RWPE2 (cell line): ENCODE measurements around the gene BIRC2.
A peak's percentile ranks its signal among the peaks of the same experiment; 100 is the strongest.
"Not testable (repeated sequence)": the region's sequence is repeated elsewhere in the genome, so short reads cannot be mapped to it uniquely, and the experiment has no call there.

Source experiments
- ATAC-seq: fragments of 200-7000 bp; cut with Tn5 transposase; 3 replicates; pipeline ENCODE4 v1.9.1; 2021; ENCODE audit warnings: low read depth
- DNase-seq: peaks from one replicate; pipeline ENCODE4 v3.0.0-alpha.2; 2020; ENCODE audit warnings: low spot score
- H3K27ac ChIP-seq: fragments of 450-650 bp; 2 replicates; pipeline ENCODE4 v1.5.1; 2017; ENCODE audit warnings: mild to moderate bottlenecking; ENCODE audit not compliant: poor library complexity, severe bottlenecking
- H3K27me3 ChIP-seq: fragments of 250-450 bp; sonication (Bioruptor Pico); 2 replicates; pipeline ENCODE4 v1.5.1; 2021; ENCODE audit warnings: mild to moderate bottlenecking, moderate library complexity; ENCODE audit not compliant: insufficient read depth, poor library complexity, severe bottlenecking
- H3K36me3 ChIP-seq: fragments of 250-450 bp; sonication (Bioruptor Pico); 2 replicates; pipeline ENCODE4 v1.5.1; 2020; ENCODE audit warnings: low read depth, mild to moderate bottlenecking, moderate library complexity
- H3K4me1 ChIP-seq: fragments of 250-450 bp; sonication (Bioruptor Pico); 2 replicates; pipeline ENCODE4 v1.5.1; 2021; ENCODE audit warnings: mild to moderate bottlenecking, moderate library complexity; ENCODE audit not compliant: insufficient read depth, poor library complexity, severe bottlenecking
- H3K4me3 ChIP-seq: fragments of 250-450 bp; sonication (Bioruptor Pico); 2 replicates; pipeline ENCODE4 v1.5.1; 2021; ENCODE audit warnings: mild to moderate bottlenecking, moderate library complexity; ENCODE audit not compliant: severe bottlenecking
- H3K9me3 ChIP-seq: fragments of 250-450 bp; sonication (Bioruptor Pico); 2 replicates; pipeline ENCODE4 v1.5.1; 2021; ENCODE audit warnings: mild to moderate bottlenecking, moderate library complexity; ENCODE audit not compliant: severe bottlenecking
- TF ChIP-seq, protein P1 (sequence below): fragments of 450-650 bp; IDR thresholded peaks from one replicate; pipeline ENCODE4 v1.5.1; 2017; ENCODE audit warnings: mild to moderate bottlenecking, moderate library complexity; ENCODE audit not compliant: poor library complexity, severe bottlenecking

Gene BIRC2

DNA sequence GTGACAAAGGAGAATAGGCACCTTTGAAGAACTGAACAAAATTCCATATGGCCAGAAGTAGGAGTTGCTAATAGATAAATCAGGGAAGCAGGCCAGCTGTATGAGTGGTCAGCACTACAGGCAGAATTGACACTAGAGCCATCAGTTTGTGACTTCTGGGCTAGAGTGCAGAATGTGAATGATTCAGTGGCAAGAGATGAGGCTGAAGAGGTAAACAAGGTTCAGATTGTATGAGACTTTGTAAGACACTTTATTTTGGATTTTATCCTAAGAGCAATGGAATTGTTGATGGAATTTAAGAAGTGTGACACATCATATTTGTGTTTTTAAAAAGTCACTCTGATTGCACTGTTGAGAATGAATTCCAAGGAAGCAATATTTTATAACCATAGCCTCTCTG lies 16.8 kb upstream of the BIRC2 start:
- TF ChIP-seq, protein P1, sequence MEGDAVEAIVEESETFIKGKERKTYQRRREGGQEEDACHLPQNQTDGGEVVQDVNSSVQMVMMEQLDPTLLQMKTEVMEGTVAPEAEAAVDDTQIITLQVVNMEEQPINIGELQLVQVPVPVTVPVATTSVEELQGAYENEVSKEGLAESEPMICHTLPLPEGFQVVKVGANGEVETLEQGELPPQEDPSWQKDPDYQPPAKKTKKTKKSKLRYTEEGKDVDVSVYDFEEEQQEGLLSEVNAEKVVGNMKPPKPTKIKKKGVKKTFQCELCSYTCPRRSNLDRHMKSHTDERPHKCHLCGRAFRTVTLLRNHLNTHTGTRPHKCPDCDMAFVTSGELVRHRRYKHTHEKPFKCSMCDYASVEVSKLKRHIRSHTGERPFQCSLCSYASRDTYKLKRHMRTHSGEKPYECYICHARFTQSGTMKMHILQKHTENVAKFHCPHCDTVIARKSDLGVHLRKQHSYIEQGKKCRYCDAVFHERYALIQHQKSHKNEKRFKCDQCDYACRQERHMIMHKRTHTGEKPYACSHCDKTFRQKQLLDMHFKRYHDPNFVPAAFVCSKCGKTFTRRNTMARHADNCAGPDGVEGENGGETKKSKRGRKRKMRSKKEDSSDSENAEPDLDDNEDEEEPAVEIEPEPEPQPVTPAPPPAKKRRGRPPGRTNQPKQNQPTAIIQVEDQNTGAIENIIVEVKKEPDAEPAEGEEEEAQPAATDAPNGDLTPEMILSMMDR: no peak
- no peaks in the 10 kb centered on the region for H3K9me3 ChIP-seq
- peaks cover 5% of the 10 kb centered on the region for H3K4me1 ChIP-seq
- H3K27me3 ChIP-seq: no peaks in the 10 kb centered on the region
- no peak for DNase-seq
- H3K4me3 ChIP-seq: no peak overlapping the region
- no peak for ATAC-seq
- peaks cover 52% of the 10 kb centered on the region for H3K36me3 ChIP-seq
- no peak overlapping the region for H3K27ac ChIP-seq

DNA sequence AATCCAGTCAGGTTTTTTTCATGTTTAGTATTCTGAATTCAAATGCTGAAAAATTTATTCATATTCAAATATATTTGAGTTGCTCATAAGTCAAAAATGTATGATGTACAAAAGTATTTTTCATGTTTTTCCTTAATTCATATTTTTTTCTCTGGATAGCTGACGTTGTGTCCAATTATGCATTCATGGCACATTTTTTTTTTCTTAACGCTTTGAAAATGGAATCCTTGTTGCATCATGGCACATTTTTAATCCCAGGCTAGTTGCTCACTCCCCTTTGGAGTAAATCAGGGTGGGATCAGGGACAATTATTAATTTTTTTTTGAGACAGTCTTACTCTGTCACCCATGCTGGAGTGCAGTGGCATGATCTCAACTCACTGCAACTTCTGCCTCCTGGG lies 15.7 kb upstream of the BIRC2 start:
- ATAC-seq: no peak
- no peaks in the 10 kb centered on the region for H3K27me3 ChIP-seq
- H3K27ac ChIP-seq: peak overlapping the region; percentile 34
- DNase-seq: no peak
- H3K4me3 ChIP-seq: no peak overlapping the region
- peaks cover 4% of the 10 kb centered on the region for H3K4me1 ChIP-seq
- no peaks in the 10 kb centered on the region for H3K9me3 ChIP-seq
- TF ChIP-seq, protein P1: no peak
- H3K36me3 ChIP-seq: peaks cover 57% of the 10 kb centered on the region

DNA sequence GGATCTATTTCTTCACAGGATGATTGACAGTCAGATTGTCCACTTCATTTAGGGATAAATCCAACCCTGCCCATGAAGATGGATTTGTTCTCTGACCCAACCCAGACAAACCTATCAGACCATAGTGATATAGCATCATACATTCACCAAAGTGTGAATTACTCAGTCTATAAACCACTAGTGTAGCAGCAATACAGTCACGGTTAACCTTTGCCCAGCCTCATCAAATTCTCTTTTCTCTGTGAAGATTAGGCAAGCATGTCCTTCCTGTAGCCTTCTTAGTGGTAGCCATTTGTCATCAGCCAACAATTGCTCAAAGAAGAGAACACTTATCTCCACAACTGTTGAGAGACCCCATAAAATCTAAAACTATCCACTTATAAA lies 14.4 kb upstream of the BIRC2 start:
- Histone ChIP-seq H3K4me1 (peaks cover 4% of the 10 kb centered on the region), H3K36me3 (peaks cover 65% of the 10 kb centered on the region), H3K27ac (peak overlapping the region; percentile 34), H3K9me3 (no peaks in the 10 kb centered on the region), H3K4me3 (no peak overlapping the region), H3K27me3 (no peaks in the 10 kb centered on the region)
- no peak for DNase-seq
- no peak for ATAC-seq
- TF ChIP-seq, protein P1: no peak

DNA sequence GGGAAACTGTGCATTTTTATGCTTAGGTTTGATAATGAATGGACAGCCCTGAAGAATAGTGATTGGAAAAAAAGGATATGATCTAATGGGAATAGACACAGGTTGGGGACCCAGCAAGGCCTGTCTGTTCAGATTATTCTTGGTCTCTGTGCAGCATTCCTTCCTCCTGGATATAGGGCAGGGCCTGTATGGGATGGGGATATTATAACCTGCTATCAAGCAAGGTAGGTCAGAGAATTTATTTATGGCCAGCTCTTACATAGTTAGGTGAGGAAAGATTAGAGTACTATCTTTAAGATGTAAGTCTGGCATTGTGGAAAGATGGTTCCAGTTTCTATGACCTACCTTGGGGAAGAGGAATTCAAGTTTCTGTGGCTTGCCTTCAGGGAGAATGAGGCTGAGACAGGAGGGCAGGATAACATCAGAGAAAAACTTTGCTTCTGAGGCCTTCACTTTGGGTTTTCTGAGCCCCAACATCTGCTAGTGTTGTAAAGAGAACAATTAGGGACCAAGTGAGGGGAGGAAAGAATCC lies 8.5 kb upstream of the BIRC2 start:
- Histone ChIP-seq H3K36me3 (peaks cover 19% of the 10 kb centered on the region), H3K4me3 (no peak overlapping the region), H3K9me3 (no peaks in the 10 kb centered on the region), H3K4me1 (peaks cover 1% of the 10 kb centered on the region), H3K27me3 (no peaks in the 10 kb centered on the region), H3K27ac (no peak overlapping the region)
- DNase-seq (no peak), ATAC-seq (no peak)
- TF ChIP-seq, protein P1: no peak

DNA sequence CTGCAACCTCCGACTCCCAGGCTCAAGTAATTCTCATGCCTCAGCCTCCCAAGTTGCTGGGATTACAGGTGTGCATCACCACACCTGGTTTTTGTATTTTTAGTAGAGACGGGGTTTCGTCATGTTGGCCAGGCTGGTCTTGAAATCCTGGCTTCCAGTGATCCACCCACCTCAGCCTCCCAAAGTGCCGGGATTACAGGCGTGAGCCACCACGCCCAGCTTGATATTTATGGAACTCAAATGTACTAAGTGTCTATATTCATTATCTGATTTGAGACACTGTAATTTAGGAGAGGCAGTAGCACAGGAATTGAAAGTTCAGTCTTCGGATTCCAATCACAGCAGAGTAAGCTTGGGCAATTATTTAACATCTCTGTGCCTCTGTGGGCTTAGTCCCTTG lies 5.7 kb upstream of the BIRC2 start:
- not testable (repeated sequence) for H3K27ac ChIP-seq, DNase-seq, H3K9me3 ChIP-seq, ATAC-seq, H3K4me3 ChIP-seq, H3K27me3 ChIP-seq, H3K36me3 ChIP-seq
- H3K4me1 ChIP-seq: peaks cover 24% of the 10 kb centered on the region
